GM12873 (cell line): Measurements from ENCODE around the gene PHRF1.

Experiments
- CTCF ChIP-seq: IDR thresholded peaks from 2 replicates; pipeline ENCODE4 v1.5.1; 2012; ENCODE audit warnings: low read depth, mild to moderate bottlenecking, moderate library complexity, low read length, control low read depth; ENCODE audit not compliant: insufficient read depth; ENCODE audit errors: missing control alignments

PHRF1 gene

GRCh38 chr11:556662-557256 is 19.5 kb upstream of the PHRF1 start:
- no peak for TF ChIP-seq CTCF

GRCh38 chr11:557328-558132 is 18.7 kb upstream of the PHRF1 start:
- no peak for TF ChIP-seq CTCF

- no peak for TF ChIP-seq CTCF
These were observed 17.8 kb upstream of the PHRF1 start for GRCh38 chr11:558503-558902.

GRCh38 chr11:559020-559620 is 17.1 kb upstream of the PHRF1 start:
- TF ChIP-seq CTCF: peak; percentile 29

- no peak for TF ChIP-seq CTCF
These were observed 16.5 kb upstream of the PHRF1 start for GRCh38 chr11:559712-560304.

GRCh38 chr11:560305-561147 is 15.7 kb upstream of the PHRF1 start, which contains the start of the genes LMNTD2 and RASSF7:
TSS of gene LMNTD2 (minus strand) at chr11:560738. CDS start at chr11:560716, 22 bp downstream.
TSS of gene RASSF7 (plus strand) at chr11:560970. CDS start at chr11:561769, 799 bp downstream.
- no peak for TF ChIP-seq CTCF
